H1 (cell line): ENCODE measurements around the gene CDC45. TPM values are rescaled to one million over a fixed set of nuclear protein-coding genes. Genes with fewer than 3 reads are reported as not detected.

Experiments used
- CTCF ChIA-PET: fragments of 300-600 bp; sonication (Branson Sonifier 250); formaldehyde crosslinking; loops from one replicate; lab custom pipeline; 2021; ENCODE audit not compliant: partially characterized antibody; lab: Charles Lee
- POLR2A ChIA-PET: fragments of 300-600 bp; sonication (Branson Sonifier 250); formaldehyde crosslinking; loops from one replicate; lab custom pipeline; 2021; ENCODE audit warnings: inconsistent platforms; ENCODE audit not compliant: partially characterized antibody; lab: Charles Lee
- DNase-seq, 2 experiments: peaks; one replicate each; pipeline versions ENCODE4 v3.0.0 to v3.0.0-alpha.2; 2010 to 2022; ENCODE audit warnings: low spot score in 2 of 2, low read depth in 1 of 2, mixed read lengths in 1 of 2
- FAIRE-seq: peaks from 2 replicates; lab custom pipeline; 2011; peaks lifted over from hg19 to GRCh38; lab: Jason Lieb, UNC
- H2AFZ ChIP-seq: 2 replicates; pipeline ENCODE4 v1.8.1; 2012; ENCODE audit warnings: low read length, inconsistent platforms
- H2AK5ac ChIP-seq: 2 replicates; pipeline ENCODE4 v1.6.1; 2013; ENCODE audit warnings: low read depth, low read length
- H2BK120ac ChIP-seq: replicated peaks from 2 replicates; pipeline ENCODE3; 2013; ENCODE audit warnings: low read depth, low read length, inconsistent platforms
- H2BK12ac ChIP-seq: 2 replicates; pipeline ENCODE4 v1.6.1; 2013; ENCODE audit warnings: low read depth, low read length
- H2BK15ac ChIP-seq: 2 replicates; pipeline ENCODE4 v1.6.1; 2013; ENCODE audit warnings: low read length
- H2BK20ac ChIP-seq: 2 replicates; pipeline ENCODE4 v1.6.1; 2013; ENCODE audit warnings: low read length
- H2BK5ac ChIP-seq: 2 replicates; pipeline ENCODE4 v1.6.1; 2013; ENCODE audit warnings: low read depth, low read length
- H3K14ac ChIP-seq: 2 replicates; pipeline ENCODE4 v1.6.1; 2013; ENCODE audit warnings: inconsistent platforms; ENCODE audit not compliant: insufficient read length
- H3K18ac ChIP-seq: 2 replicates; pipeline ENCODE4 v1.6.1; 2013; ENCODE audit warnings: low read length; ENCODE audit errors: extremely low read depth
- H3K23ac ChIP-seq: 2 replicates; pipeline ENCODE4 v1.6.1; 2013; ENCODE audit warnings: inconsistent platforms; ENCODE audit not compliant: insufficient read length
- H3K23me2 ChIP-seq: 2 replicates; pipeline ENCODE4 v1.6.1; 2013; ENCODE audit warnings: low read depth, low read length
- H3K27ac ChIP-seq: 2 replicates; pipeline ENCODE4 v1.6.1; 2011; ENCODE audit warnings: low read depth, low read length, inconsistent platforms
- H3K27me3 ChIP-seq, 4 experiments: replicated peaks in 1 of 4; 1 replicate in 1 of 4; 2 replicates in 3 of 4; pipeline versions ENCODE4 v1.6.1 to v1.8.1; 2011 to 2013; ENCODE audit warnings: low read length in 3 of 4, mild to moderate bottlenecking in 3 of 4, inconsistent platforms in 2 of 4, mixed read lengths in 2 of 4, moderate library complexity in 1 of 4; ENCODE audit not compliant: control insufficient read depth in 3 of 4, insufficient read depth in 3 of 4; ENCODE audit errors: extremely low read depth in 1 of 4
- H3K36me3 ChIP-seq, 4 experiments: 2 replicates each; pipeline versions ENCODE4 v1.6.1 to v1.8.1; 2011 to 2013; ENCODE audit warnings: mild to moderate bottlenecking in 4 of 4, low read length in 3 of 4, moderate library complexity in 2 of 4, control low read depth in 1 of 4, inconsistent platforms in 1 of 4; ENCODE audit not compliant: insufficient read depth in 4 of 4, control insufficient read depth in 2 of 4
- H3K4ac ChIP-seq: replicated peaks from 2 replicates; pipeline ENCODE3; 2013; ENCODE audit warnings: low read length, low read depth, mixed read lengths, inconsistent platforms; ENCODE audit not compliant: insufficient read length
- H3K4me1 ChIP-seq, 4 experiments: replicated peaks in 1 of 4; 1 replicate in 1 of 4; 2 replicates in 3 of 4; pipeline versions ENCODE4 v1.6.1 to v1.8.1; 2011 to 2013; ENCODE audit warnings: low read length in 3 of 4, inconsistent platforms in 2 of 4, mixed read lengths in 1 of 4; ENCODE audit not compliant: insufficient read depth in 4 of 4, control insufficient read depth in 3 of 4
- H3K4me2 ChIP-seq, 2 experiments: 2 replicates each; pipeline versions ENCODE4 v1.6.1 to v1.8.1; 2011 to 2013; ENCODE audit warnings: low read depth in 2 of 2, low read length in 2 of 2, control low read depth in 1 of 2, inconsistent platforms in 1 of 2, mild to moderate bottlenecking in 1 of 2; ENCODE audit not compliant: insufficient read depth in 1 of 2
- H3K4me3 ChIP-seq, 4 experiments: fragments of 200-600, 300-600 bp in 1 of 4; sonication (generic), shearing (Covaris generic), sonication (Bioruptor Twin) in 1 of 4; 2 replicates each; pipeline versions ENCODE4 v1.5.1 to v1.8.1; 2011 to 2016; ENCODE audit warnings: low read length in 4 of 4, low read depth in 3 of 4, control low read depth in 2 of 4, inconsistent platforms in 2 of 4, mild to moderate bottlenecking in 2 of 4, mixed read lengths in 1 of 4, moderate library complexity in 1 of 4; ENCODE audit not compliant: insufficient read depth in 2 of 4; ENCODE audit errors: extremely low read depth in 1 of 4
- H3K56ac ChIP-seq: replicated peaks from 2 replicates; pipeline ENCODE3; 2013; ENCODE audit warnings: low read depth, mild to moderate bottlenecking, mixed read lengths, low read length, inconsistent platforms; ENCODE audit not compliant: insufficient read length
- H3K79me1 ChIP-seq: 2 replicates; pipeline ENCODE4 v1.6.1; 2013; ENCODE audit warnings: low read depth, low read length, control low read depth
- H3K79me2 ChIP-seq, 2 experiments: 2 replicates each; pipeline versions ENCODE4 v1.6.1 to v1.8.1; 2012 to 2013; ENCODE audit warnings: low read length in 2 of 2, mild to moderate bottlenecking in 2 of 2, inconsistent platforms in 1 of 2; ENCODE audit not compliant: insufficient read depth in 2 of 2, control insufficient read depth in 1 of 2
- H3K9ac ChIP-seq, 4 experiments: replicated peaks in 1 of 4; 1 replicate in 1 of 4; 2 replicates in 3 of 4; pipeline versions ENCODE4 v1.6.1 to v1.8.1; 2011 to 2013; ENCODE audit warnings: low read depth in 3 of 4, low read length in 3 of 4, control low read depth in 2 of 4, mild to moderate bottlenecking in 2 of 4, moderate library complexity in 2 of 4, inconsistent platforms in 1 of 4; ENCODE audit errors: extremely low read depth in 1 of 4
- H3K9me3 ChIP-seq, 2 experiments: 2 replicates each; pipeline versions ENCODE4 v1.6.1 to v1.8.1; 2012 to 2013; ENCODE audit warnings: mild to moderate bottlenecking in 2 of 2, moderate library complexity in 2 of 2, control low read depth in 1 of 2, inconsistent platforms in 1 of 2, low read depth in 1 of 2, low read length in 1 of 2, mixed read lengths in 1 of 2; ENCODE audit not compliant: insufficient read depth in 2 of 2
- H4K20me1 ChIP-seq, 2 experiments: replicated peaks in 1 of 2; 2 replicates each; pipeline versions ENCODE3 to v1.8.1; 2011 to 2013; ENCODE audit warnings: inconsistent platforms in 2 of 2, low read length in 2 of 2, mild to moderate bottlenecking in 1 of 2; ENCODE audit not compliant: insufficient read depth in 2 of 2, control insufficient read depth in 1 of 2
- H4K5ac ChIP-seq: 2 replicates; pipeline ENCODE4 v1.6.1; 2013; ENCODE audit warnings: low read length, low read depth, mixed read lengths, inconsistent platforms; ENCODE audit not compliant: insufficient read length
- H4K8ac ChIP-seq: 2 replicates; pipeline ENCODE4 v1.8.0; 2013; ENCODE audit warnings: mild to moderate bottlenecking, moderate library complexity, low read length, inconsistent platforms; ENCODE audit not compliant: insufficient read depth; ENCODE audit errors: extremely low read depth
- H4K91ac ChIP-seq: replicated peaks from 2 replicates; pipeline ENCODE3; 2013; ENCODE audit warnings: low read length, mixed read lengths, inconsistent platforms; ENCODE audit not compliant: insufficient read length
- MAFK ChIP-seq: IDR thresholded peaks from 2 replicates; pipeline ENCODE4 v1.6.1; 2012; ENCODE audit warnings: low read depth, mild to moderate bottlenecking, improper control_type of control experiment, low read length
- NRF1 ChIP-seq: IDR thresholded peaks from 2 replicates; pipeline ENCODE4 v1.6.1; 2011; ENCODE audit warnings: mild to moderate bottlenecking, low read depth, low read length, improper control_type of control experiment
- RBBP5 ChIP-seq: IDR thresholded peaks from 2 replicates; pipeline ENCODE4 v1.7.1; 2012; ENCODE audit warnings: low read depth, mild to moderate bottlenecking, inconsistent platforms, low read length, moderate library complexity, borderline replicate concordance
- WGBS, 2 experiments: shearing (Covaris generic) in 1 of 2; methylation state at CpG; one replicate each; pipeline versions ENCODE4 v1.1.6 to v1.1.7; 2013 to 2015; ENCODE audit warnings: low lambda C conversion rate in 2 of 2, mixed read lengths in 2 of 2, inconsistent platforms in 1 of 2, low coverage in 1 of 2, missing lambda C conversion rate in 1 of 2; ENCODE audit not compliant: insufficient replicate concordance in 2 of 2, insufficient coverage in 1 of 2, insufficient read length in 1 of 2; ENCODE audit errors: extremely low coverage in 1 of 2, missing lambda C conversion rate in 1 of 2; 5-methylcytosine and 5-hydroxymethylcytosine counted together
- polyA plus RNA-seq, 7 experiments: library from polyadenylated mRNA; depleted of rRNA in 3 of 7; stranded (reverse) in 5 of 7; unstranded in 2 of 7; fragments of >200 nt in 5 of 7; fragments of 200-250 nt in 2 of 7; gene quantifications; 1 replicate in 5 of 7; 2 replicates in 1 of 7; 4 replicates in 1 of 7; pipeline versions ENCODE4 v1.2.1 to v1.2.3, GENCODE V29; 2011 to 2013; ENCODE audit warnings: missing spikeins in 2 of 7, mixed read lengths in 2 of 7
- total RNA-seq: library from RNA; stranded (reverse); fragmentation: NEBNext Ultra II Directional; extraction: Animal tissue kit (Norgen Biotek cat#: 25700); gene quantifications from 2 replicates; pipeline ENCODE4 v1.2.1, GENCODE V29; 2021

The CDC45 gene
- total and polyA plus RNA-seq, 2 of the 8 experiments (the other 6 are each of a cell fraction or from before 2014, with no cell fraction given): 31.9 to 37.7 TPM

DNA sequence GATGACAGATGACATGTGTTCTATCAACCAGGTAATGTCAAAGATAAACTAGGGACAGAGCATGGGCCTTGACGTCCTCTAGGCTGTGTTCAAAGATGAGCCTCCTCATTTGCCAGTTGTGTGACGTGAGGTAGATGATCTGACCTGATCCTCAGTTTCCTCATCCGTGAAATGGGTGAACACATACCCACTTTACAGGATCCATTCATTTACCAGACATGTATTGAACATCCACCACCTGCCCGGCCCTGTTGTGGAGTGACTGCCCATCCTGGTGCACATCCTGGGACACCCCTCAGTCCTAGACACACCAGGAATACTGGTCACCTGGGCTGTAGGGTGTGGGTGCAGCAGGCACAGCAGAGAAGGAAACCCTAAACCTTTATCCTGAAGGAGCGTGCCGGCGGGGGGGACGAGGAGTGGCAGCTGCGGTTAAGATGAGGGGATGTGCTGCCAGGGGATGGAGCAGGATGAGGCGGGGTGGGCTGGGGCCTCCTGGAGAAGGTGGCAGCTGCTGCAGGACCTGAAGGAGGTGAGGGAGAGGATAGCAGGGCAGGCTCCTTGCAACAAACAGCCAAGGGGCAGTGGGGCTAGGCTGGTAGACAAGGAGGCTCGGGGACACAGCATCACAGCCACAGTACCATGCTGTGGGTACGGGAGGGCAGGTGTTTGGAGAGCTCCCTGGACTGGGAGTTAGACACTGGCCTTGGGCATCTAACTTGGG is 36.1 kb downstream of the CDC45 start:
- FAIRE-seq: no peak
- no peak for TF ChIP-seq NRF1
- TF ChIP-seq RBBP5: no peak
- TF ChIP-seq MAFK: no peak
- no peak overlapping the region for H2BK20ac ChIP-seq
- WGBS, 2 experiments: 92% methylated on average over 12 of the region's 12 CpGs; no CpG with 5 or more reads in 1 of the 2 experiments
- no peak overlapping the region for H3K9ac ChIP-seq
- POLR2A ChIA-PET: interaction anchor here (1.2 to 2.5 kb wide), 5 partner anchors 10 to 132 kb away, joined by 3 to 10 read pairs (median 5); no protein-coding TSS in a partner anchor
- no peak overlapping the region for H3K27ac ChIP-seq
- H3K4me3 ChIP-seq: no peak overlapping the region
- H3K4me2 ChIP-seq: no peak overlapping the region
- no peak overlapping the region for H2AFZ ChIP-seq
- no peaks in the 10 kb centered on the region for H3K9me3 ChIP-seq
- H2BK12ac ChIP-seq: no peak overlapping the region
- H4K8ac ChIP-seq: no peak overlapping the region
- H3K4me1 ChIP-seq: 0 out of 7 replicates have a peak, but pooled peaks cover 0 to 3% (median 0%) of the 10 kb centered on the region in 4 experiments
- H3K27me3 ChIP-seq: no peaks in the 10 kb centered on the region
- no peak overlapping the region for H4K91ac ChIP-seq
- H3K23me2 ChIP-seq: no peaks in the 10 kb centered on the region
- H3K56ac ChIP-seq: no peak overlapping the region
- no peak overlapping the region for H3K14ac ChIP-seq
- no peak overlapping the region for H2BK5ac ChIP-seq
- no peak overlapping the region for H3K18ac ChIP-seq
- H3K23ac ChIP-seq: no peak overlapping the region
- H3K79me1 ChIP-seq: no peaks in the 10 kb centered on the region
- no peak overlapping the region for H2AK5ac ChIP-seq
- H4K20me1 ChIP-seq: peaks cover 0 to 6% of the 10 kb centered on the region in 2 experiments
- no peak overlapping the region for H4K5ac ChIP-seq
- H3K36me3 ChIP-seq: peaks cover 2 to 30% (median 9%) of the 10 kb centered on the region in 4 experiments; a peak in 7 of 8 replicates
- no peaks in the 10 kb centered on the region for H3K79me2 ChIP-seq
- DNase-seq: no peak
- no peak overlapping the region for H2BK120ac ChIP-seq
- CTCF ChIA-PET: interaction anchor here (0.6 to 1.6 kb wide), 2 partner anchors 11 to 114 kb away, joined by 3 to 10 read pairs; no protein-coding TSS in a partner anchor
- no peak overlapping the region for H3K4ac ChIP-seq
- no peak overlapping the region for H2BK15ac ChIP-seq
